Chondrocyte (in vitro differentiated cells): ENCODE data around the gene INPP4A. TPM values are rescaled to one million over a fixed set of nuclear protein-coding genes. Genes with fewer than 3 reads are reported as not detected.

Source experiments
- DNase-seq: peaks from one replicate; pipeline ENCODE4 v3.0.0; 2021; ENCODE audit warnings: mixed read lengths, low spot score
- H3K27ac Mint-ChIP-seq: one replicate; pipeline ENCODE4 v1.8.0; 2021; ENCODE audit warnings: mild to moderate bottlenecking, moderate library complexity, mixed read lengths; ENCODE audit not compliant: unreplicated experiment
- H3K27me3 Mint-ChIP-seq: 2 replicates; pipeline ENCODE4 v1.8.0; 2021; ENCODE audit warnings: low read depth, mixed read lengths
- H3K36me3 Mint-ChIP-seq: 2 replicates; pipeline ENCODE4 v1.8.0; 2021; ENCODE audit warnings: low read depth, mixed read lengths
- H3K4me1 Mint-ChIP-seq: 2 replicates; pipeline ENCODE4 v1.8.0; 2021; ENCODE audit warnings: low read depth, mild to moderate bottlenecking, mixed read lengths
- H3K4me3 Mint-ChIP-seq: one replicate; pipeline ENCODE4 v1.8.0; 2021; ENCODE audit warnings: mild to moderate bottlenecking, moderate library complexity, mixed read lengths; ENCODE audit not compliant: unreplicated experiment
- H3K9me3 Mint-ChIP-seq: 2 replicates; pipeline ENCODE4 v1.8.0; 2021; ENCODE audit warnings: low read depth, mixed read lengths
- total RNA-seq: library from RNA; stranded (reverse); gene quantifications from 3 replicates; pipeline ENCODE4 v1.2.1, GENCODE V29; 2021
- TF ChIP-seq, protein P1 (sequence below): fragments of 200-600 bp; sonication (generic); IDR thresholded peaks from 2 replicates; pipeline ENCODE4 v1.5.0; 2021; ENCODE audit warnings: antibody characterized with exemption, mild to moderate bottlenecking, moderate library complexity

Gene INPP4A
- total RNA-seq, 1 donor from 2014 or later = 26.1 TPM

DNA sequence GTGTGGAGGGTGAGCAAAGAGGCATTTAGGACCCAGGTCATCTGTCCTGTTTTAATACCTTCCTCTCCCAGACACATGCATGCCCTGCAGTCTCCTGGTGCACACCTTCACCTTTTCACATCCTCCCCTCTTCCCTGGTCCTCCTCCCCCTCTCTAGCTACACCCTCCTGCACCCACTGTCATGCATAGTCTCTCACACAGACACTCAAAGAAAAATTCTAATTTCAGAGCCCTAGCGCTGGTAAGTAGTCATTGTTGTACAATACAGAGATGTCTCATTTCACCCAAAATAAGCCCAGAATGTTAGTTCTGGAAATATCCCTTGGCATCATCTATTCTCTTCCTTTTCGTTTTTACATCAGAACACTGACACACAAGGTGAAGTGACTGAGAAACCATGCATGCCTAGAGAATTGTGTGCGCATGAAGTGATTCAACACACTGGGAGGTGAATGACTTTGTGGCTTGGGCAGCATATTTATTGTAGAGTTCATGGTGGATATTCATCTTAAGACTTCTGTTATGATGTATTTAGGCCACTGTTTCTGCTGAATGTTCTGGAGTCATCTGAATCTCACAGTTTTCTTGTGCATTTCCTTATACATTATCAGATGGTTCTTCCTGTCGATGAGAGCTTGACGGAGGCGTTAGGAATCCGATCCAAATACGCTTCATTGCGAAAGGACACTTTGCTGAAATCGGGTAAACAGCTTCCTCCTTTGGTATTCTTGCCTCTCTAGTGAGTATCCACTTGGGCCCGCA lies 93.8 kb downstream of the INPP4A start:
- no peak overlapping the region for H3K4me3 Mint-ChIP-seq
- DNase-seq = no peak

DNA sequence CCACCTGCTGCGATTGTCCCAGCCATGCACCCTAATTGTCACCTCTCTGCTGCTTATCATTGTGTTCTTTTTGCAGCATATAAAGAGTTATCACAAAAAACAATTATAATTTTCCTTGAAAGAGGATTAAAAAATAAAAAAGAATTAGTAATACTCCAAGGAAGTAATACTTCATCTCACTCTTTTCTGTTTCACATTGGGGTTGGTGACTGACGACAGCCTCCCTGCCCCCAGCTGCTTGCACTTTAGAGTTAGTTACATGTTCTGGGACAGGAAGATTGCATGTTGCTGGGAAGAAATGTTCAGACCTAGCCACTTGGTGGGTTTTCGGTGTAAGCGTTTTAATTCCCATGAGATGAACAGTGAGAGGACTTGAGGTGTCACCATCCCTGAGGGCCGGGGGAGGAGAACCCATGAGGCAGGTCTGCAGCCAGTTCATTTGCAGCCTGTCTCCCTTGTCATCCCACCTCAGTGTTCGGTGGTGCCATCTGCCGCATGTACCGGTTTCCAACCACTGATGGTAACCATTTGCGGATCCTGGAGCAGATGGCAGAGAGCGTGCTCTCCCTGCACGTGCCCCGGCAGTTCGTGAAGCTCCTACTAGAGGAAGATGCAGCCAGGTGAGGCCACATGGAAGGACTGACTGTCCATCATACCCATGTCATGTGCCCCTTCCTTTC lies 94.5 kb downstream of the INPP4A start:
- DNase-seq = no peak
- Mint-ChIP-seq H3K27me3 (no peaks in the 10 kb centered on the region), H3K9me3 (no peaks in the 10 kb centered on the region), H3K27ac (peak overlapping the region; percentile 51), H3K4me1 (peaks cover 5% of the 10 kb centered on the region), H3K36me3 (peaks cover 37% of the 10 kb centered on the region), H3K4me3 (no peak overlapping the region)
- TF ChIP-seq, protein P1, sequence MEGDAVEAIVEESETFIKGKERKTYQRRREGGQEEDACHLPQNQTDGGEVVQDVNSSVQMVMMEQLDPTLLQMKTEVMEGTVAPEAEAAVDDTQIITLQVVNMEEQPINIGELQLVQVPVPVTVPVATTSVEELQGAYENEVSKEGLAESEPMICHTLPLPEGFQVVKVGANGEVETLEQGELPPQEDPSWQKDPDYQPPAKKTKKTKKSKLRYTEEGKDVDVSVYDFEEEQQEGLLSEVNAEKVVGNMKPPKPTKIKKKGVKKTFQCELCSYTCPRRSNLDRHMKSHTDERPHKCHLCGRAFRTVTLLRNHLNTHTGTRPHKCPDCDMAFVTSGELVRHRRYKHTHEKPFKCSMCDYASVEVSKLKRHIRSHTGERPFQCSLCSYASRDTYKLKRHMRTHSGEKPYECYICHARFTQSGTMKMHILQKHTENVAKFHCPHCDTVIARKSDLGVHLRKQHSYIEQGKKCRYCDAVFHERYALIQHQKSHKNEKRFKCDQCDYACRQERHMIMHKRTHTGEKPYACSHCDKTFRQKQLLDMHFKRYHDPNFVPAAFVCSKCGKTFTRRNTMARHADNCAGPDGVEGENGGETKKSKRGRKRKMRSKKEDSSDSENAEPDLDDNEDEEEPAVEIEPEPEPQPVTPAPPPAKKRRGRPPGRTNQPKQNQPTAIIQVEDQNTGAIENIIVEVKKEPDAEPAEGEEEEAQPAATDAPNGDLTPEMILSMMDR = no peak

More for the DNA sequence above, 93.8 kb downstream of the INPP4A start:
- Mint-ChIP-seq H3K36me3 (peaks cover 31% of the 10 kb centered on the region), H3K27me3 (no peaks in the 10 kb centered on the region), H3K4me1 (peaks cover 5% of the 10 kb centered on the region), H3K9me3 (no peaks in the 10 kb centered on the region), H3K27ac (no peak overlapping the region)
- TF ChIP-seq, protein P1 = no peak

DNA sequence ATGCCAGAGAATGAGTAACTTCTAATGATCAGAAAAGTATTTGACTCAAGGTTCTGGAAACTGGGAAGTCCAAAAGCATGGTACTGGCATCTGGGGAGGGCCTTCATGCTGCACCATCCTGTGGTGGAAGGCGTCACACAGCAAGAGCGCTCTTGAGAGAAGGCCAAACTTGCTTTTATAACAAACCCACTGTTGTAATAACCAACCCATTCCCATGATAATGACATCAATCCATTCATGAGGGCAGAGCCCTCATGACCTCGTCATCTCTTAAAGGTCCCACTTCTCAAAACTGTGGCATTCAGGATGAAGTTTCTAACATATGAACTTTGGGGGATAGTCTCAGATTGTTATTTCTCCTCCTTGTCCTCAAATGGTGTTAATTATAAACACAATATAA lies 95.9 kb downstream of the INPP4A start:
- Mint-ChIP-seq H3K36me3 (peaks cover 41% of the 10 kb centered on the region), H3K4me3 (no peak overlapping the region), H3K9me3 (no peaks in the 10 kb centered on the region), H3K27me3 (no peaks in the 10 kb centered on the region), H3K4me1 (peaks cover 5% of the 10 kb centered on the region), H3K27ac (no peak overlapping the region)
- TF ChIP-seq, protein P1 = no peak
- no peak for DNase-seq

DNA sequence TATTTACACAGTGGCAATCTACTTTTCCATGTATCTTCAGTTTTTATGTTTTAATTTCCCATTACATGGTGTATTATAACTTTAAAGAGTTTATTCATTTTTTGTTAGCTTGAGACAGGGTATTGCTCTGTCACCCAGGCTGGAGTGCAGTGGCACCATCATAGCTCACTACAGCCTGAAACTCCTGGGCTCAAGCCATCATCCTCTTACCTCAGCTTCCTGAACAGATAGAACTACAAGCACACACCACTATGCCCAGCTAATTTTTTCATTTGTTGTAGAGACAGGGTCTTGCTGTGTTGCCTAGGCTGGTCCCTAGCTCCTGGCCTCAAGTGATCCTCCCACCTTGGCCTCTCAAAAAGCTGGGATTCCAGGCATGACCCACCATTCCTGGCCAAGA lies 96.8 kb downstream of the INPP4A start:
- Mint-ChIP-seq H3K4me3 (no peak overlapping the region), H3K4me1 (peaks cover 5% of the 10 kb centered on the region), H3K9me3 (no peaks in the 10 kb centered on the region), H3K27me3 (no peaks in the 10 kb centered on the region), H3K27ac (peak overlapping the region; percentile 61), H3K36me3 (peaks cover 46% of the 10 kb centered on the region)
- no peak for DNase-seq
- TF ChIP-seq, protein P1 = no peak

DNA sequence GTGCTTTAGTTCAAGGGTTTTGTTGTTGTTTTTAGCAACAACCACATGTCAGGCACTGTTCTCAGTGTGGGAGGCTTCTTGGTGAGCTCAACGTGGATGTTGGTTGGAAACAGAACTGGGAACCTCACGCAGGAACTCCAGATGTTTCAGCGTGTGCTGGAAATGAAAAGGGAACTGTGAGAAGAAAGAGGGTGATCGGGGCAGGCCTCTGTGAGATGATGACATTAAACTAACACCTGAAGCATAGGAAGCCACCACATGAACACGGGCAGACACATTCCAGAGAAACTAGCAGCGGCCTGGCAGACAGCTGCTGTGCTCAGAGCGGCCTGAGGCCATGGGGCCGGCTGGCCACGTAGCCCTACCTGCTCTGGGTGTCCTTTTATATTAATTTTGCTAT lies 97.2 kb downstream of the INPP4A start:
- Mint-ChIP-seq H3K4me3 (no peak overlapping the region), H3K27ac (peak overlapping the region; percentile 38), H3K27me3 (no peaks in the 10 kb centered on the region), H3K4me1 (peaks cover 5% of the 10 kb centered on the region), H3K36me3 (peaks cover 45% of the 10 kb centered on the region), H3K9me3 (no peaks in the 10 kb centered on the region)
- TF ChIP-seq, protein P1 = no peak
- no peak for DNase-seq
